Osteocyte (in vitro differentiated cells): ENCODE data around the gene TOR2A. TPM values are rescaled to one million over a fixed set of nuclear protein-coding genes. Genes with fewer than 3 reads are reported as not detected.

Source experiments
- DNase-seq: peaks from one replicate; pipeline ENCODE4 v3.0.0; 2021; ENCODE audit warnings: mixed read lengths; ENCODE audit not compliant: unreplicated experiment; ENCODE audit errors: extremely low spot score
- H3K27ac Mint-ChIP-seq: one replicate; pipeline ENCODE4 v1.8.0; 2021; ENCODE audit warnings: mild to moderate bottlenecking, mixed read lengths; ENCODE audit not compliant: unreplicated experiment
- H3K27me3 Mint-ChIP-seq: one replicate; pipeline ENCODE4 v1.8.0; 2021; ENCODE audit warnings: mixed read lengths; ENCODE audit not compliant: unreplicated experiment
- H3K36me3 Mint-ChIP-seq: one replicate; pipeline ENCODE4 v1.8.0; 2021; ENCODE audit warnings: mixed read lengths; ENCODE audit not compliant: unreplicated experiment
- H3K4me1 Mint-ChIP-seq: one replicate; pipeline ENCODE4 v1.8.0; 2021; ENCODE audit warnings: mixed read lengths; ENCODE audit not compliant: unreplicated experiment
- H3K4me3 Mint-ChIP-seq: one replicate; pipeline ENCODE4 v1.8.0; 2021; ENCODE audit warnings: mild to moderate bottlenecking, moderate library complexity, mixed read lengths; ENCODE audit not compliant: unreplicated experiment
- H3K9me3 Mint-ChIP-seq: one replicate; pipeline ENCODE4 v1.8.0; 2021; ENCODE audit warnings: mixed read lengths; ENCODE audit not compliant: unreplicated experiment
- total RNA-seq: library from RNA; stranded (reverse); gene quantifications from 2 replicates; pipeline ENCODE4 v1.2.1, GENCODE V29; 2021
- TF ChIP-seq, protein P1 (sequence below): fragments of 200-600 bp; sonication (generic); IDR thresholded peaks from 2 replicates; pipeline ENCODE4 v1.5.0; 2021; ENCODE audit warnings: antibody characterized with exemption, mild to moderate bottlenecking, moderate library complexity

The TOR2A gene
- total RNA-seq, 1 donor from 2014 or later = 9.3 TPM

DNA sequence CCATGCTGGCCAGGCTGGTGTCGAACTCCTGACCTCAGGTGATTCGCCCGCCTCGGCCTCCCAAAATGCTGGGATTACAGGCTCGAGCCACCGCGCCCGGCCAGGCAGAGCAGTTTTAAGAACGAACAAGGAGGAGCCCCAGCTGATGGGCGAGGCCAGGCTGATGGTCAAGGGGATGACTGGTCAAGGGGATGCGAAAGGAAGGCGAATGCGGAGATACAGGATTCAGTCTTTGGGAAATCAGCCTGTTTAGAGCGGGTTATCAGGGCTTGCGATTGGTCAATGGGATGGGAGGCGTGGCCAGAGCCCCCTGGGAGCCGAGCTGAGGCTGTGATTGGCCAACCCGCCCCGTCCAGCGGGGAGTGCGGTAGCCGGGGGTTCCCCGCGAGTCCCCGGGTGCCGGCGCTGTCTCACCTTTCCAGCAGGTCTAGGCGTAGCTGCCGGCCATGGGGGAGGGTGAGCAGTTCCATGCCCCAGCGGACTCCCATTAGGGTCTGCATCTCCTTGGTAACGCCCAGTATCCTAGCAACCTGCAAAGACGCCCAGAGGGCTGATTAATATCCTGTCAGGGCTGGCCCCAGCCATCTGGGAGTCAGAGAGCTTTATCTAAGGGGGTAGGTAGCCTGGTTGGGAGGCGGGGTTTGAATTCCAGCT is 7.5 kb upstream of the TOR2A start:
- Mint-ChIP-seq H3K27ac (no peak overlapping the region), H3K9me3 (no peaks in the 10 kb centered on the region), H3K4me3 (no peak overlapping the region), H3K4me1 (no peaks in the 10 kb centered on the region), H3K27me3 (no peaks in the 10 kb centered on the region), H3K36me3 (peaks cover 20% of the 10 kb centered on the region)
- no peak for DNase-seq
- TF ChIP-seq, protein P1, sequence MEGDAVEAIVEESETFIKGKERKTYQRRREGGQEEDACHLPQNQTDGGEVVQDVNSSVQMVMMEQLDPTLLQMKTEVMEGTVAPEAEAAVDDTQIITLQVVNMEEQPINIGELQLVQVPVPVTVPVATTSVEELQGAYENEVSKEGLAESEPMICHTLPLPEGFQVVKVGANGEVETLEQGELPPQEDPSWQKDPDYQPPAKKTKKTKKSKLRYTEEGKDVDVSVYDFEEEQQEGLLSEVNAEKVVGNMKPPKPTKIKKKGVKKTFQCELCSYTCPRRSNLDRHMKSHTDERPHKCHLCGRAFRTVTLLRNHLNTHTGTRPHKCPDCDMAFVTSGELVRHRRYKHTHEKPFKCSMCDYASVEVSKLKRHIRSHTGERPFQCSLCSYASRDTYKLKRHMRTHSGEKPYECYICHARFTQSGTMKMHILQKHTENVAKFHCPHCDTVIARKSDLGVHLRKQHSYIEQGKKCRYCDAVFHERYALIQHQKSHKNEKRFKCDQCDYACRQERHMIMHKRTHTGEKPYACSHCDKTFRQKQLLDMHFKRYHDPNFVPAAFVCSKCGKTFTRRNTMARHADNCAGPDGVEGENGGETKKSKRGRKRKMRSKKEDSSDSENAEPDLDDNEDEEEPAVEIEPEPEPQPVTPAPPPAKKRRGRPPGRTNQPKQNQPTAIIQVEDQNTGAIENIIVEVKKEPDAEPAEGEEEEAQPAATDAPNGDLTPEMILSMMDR = no peak

DNA sequence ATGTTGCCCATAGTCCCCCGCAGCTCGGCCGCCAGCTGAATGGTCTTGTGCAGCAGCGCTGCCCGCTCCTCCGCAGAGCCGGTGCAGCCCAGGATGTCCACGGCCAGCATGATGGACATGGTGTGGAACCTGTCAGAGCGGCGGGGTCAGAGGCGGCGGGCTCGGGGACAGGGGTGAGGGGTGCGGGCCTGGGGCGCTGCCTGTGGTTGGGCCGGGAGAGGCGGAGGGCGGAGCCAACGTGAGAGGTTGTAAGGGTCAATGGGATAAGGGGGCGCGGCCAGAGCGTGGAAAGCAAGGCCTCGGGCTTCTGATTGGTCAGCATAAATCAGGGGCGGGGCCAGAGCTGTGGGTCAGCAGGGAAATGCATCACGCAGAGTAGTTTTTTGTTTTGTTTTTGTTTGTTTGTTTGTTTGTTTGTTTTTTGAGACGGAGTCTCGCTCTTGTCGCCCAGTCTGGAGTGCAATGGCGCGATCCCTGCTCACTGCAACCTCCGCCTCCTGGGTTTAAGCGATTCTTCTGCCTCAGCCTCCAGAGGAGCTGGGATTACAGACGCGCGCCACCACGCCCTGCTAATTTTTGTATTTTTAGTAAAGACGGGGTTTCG is 6.8 kb upstream of the TOR2A start:
- Mint-ChIP-seq H3K27ac (no peak overlapping the region), H3K9me3 (no peaks in the 10 kb centered on the region), H3K4me1 (no peaks in the 10 kb centered on the region), H3K36me3 (peaks cover 17% of the 10 kb centered on the region), H3K27me3 (no peaks in the 10 kb centered on the region), H3K4me3 (no peak overlapping the region)
- TF ChIP-seq, protein P1 = no peak
- DNase-seq = no peak

GRCh38 chr9:127739614-127740330 is 4.7 kb upstream of the TOR2A start:
- H3K36me3 Mint-ChIP-seq = peaks cover 16% of the 10 kb centered on the region
- no peak for DNase-seq
- no peaks in the 10 kb centered on the region for H3K9me3 Mint-ChIP-seq
- H3K4me1 Mint-ChIP-seq = peaks cover 2% of the 10 kb centered on the region
- no peaks in the 10 kb centered on the region for H3K27me3 Mint-ChIP-seq
- no peak overlapping the region for H3K4me3 Mint-ChIP-seq
- TF ChIP-seq, protein P1 = no peak
- no peak overlapping the region for H3K27ac Mint-ChIP-seq

DNA sequence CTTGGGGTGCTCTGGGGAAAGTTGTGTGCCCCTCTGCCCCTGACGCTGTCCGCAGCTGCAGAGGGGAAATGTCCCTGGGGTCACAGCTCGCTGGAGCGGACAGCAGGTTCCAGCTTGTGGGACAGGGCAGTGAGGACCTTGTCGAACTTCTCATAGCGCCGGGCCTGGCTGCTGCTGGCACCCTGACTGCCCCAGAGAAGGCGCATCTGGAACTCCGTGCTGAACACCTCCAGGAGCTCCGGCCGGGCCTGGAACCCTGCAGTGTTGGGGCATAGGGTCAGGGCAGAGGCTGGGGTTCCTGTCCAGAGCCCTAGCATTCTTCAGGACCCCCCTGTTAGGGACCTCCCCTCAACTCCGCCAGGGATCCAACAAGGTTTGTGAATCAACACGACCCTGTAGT is 3.6 kb upstream of the TOR2A start:
- H3K4me3 Mint-ChIP-seq = no peak overlapping the region
- no peak overlapping the region for H3K27ac Mint-ChIP-seq
- peaks cover 16% of the 10 kb centered on the region for H3K36me3 Mint-ChIP-seq
- peaks cover 10% of the 10 kb centered on the region for H3K4me1 Mint-ChIP-seq
- DNase-seq = no peak
- no peaks in the 10 kb centered on the region for H3K27me3 Mint-ChIP-seq
- TF ChIP-seq, protein P1 = no peak
- no peaks in the 10 kb centered on the region for H3K9me3 Mint-ChIP-seq

DNA sequence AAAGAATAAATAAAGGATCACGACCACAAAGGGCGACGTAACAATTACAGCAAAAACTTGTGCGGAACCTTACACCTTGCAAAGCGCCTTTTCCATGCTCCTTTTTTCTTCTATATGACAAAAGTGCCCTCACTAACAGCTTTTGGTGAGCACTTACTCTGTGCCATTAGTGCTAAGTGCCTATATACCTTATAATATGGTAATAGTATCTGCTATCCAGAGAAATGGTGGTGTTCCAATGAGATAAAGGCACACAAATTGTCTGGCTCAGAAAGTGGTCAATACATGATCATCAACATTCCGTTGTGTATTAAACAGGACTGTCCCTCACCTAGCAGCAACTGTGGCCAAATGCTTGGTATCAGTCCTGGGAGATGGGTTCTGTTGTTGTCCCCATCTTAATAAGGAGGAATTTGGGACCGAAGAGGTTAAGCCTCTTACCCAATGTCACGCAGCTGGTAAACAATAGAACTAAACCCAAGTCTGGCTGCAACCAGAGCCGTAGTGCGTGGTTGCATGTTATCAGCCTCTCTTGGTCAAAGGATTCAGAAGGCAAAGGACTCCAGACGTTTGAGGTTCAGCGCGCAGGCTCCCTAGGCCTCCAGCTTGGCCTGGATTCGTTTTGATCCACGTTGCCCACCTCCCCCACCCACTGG is 564 bp upstream of the TOR2A start:
- peak overlapping the region; percentile 84 for H3K27ac Mint-ChIP-seq
- H3K4me3 Mint-ChIP-seq = peak overlapping the region; percentile 78

More for the DNA sequence above, 564 bp upstream of the TOR2A start:
- TF ChIP-seq, protein P1 = no peak
- Mint-ChIP-seq H3K9me3 (no peaks in the 10 kb centered on the region), H3K4me1 (peaks cover 11% of the 10 kb centered on the region), H3K36me3 (peaks cover 6% of the 10 kb centered on the region), H3K27me3 (no peaks in the 10 kb centered on the region)
- no peak for DNase-seq
